ENCODE measurements around the gene UBASH3B. TPM values are rescaled to one million over a fixed set of nuclear protein-coding genes. Genes with fewer than 3 reads are reported as not detected.

The UBASH3B gene
- total RNA-seq, 1 donor from 2014 or later, result 19.3 TPM

GRCh38 chr11:122668562-122669090 lies 13.1 kb downstream of the UBASH3B start:
- no peak for DNase-seq (ENCODE audit: low spot score)
- Mint-ChIP-seq H3K36me3 (ENCODE audit: low read depth) (peaks cover 27% of the 10 kb centered on the region), H3K27me3 (ENCODE audit: low read depth) (peaks cover 2% of the 10 kb centered on the region), H3K4me1 (ENCODE audit: low read depth) (peaks cover 41% of the 10 kb centered on the region), H3K9me3 (peaks cover 11% of the 10 kb centered on the region), H3K27ac (peak overlapping the region; percentile 73), H3K4me3 (ENCODE audit: low read depth) (no peak overlapping the region)
- intact Hi-C loops (cut with micrococcal nuclease), result no loop called here

GRCh38 chr11:122670131-122670530 lies 14.6 kb downstream of the UBASH3B start:
- no peak for DNase-seq (ENCODE audit: low spot score)
- Mint-ChIP-seq H3K4me1 (ENCODE audit: low read depth) (peaks cover 40% of the 10 kb centered on the region), H3K27me3 (ENCODE audit: low read depth) (peaks cover 2% of the 10 kb centered on the region), H3K36me3 (ENCODE audit: low read depth) (peaks cover 27% of the 10 kb centered on the region), H3K4me3 (ENCODE audit: low read depth) (no peak overlapping the region), H3K27ac (no peak overlapping the region), H3K9me3 (peaks cover 11% of the 10 kb centered on the region)
- intact Hi-C loops (cut with micrococcal nuclease), result no loop called here

- H3K27me3 Mint-ChIP-seq (ENCODE audit: low read depth), result peaks cover 2% of the 10 kb centered on the region
- DNase-seq (ENCODE audit: low spot score), result no peak
- H3K4me3 Mint-ChIP-seq (ENCODE audit: low read depth), result no peak overlapping the region
- no peak overlapping the region for H3K27ac Mint-ChIP-seq
- peaks cover 11% of the 10 kb centered on the region for H3K9me3 Mint-ChIP-seq
- intact Hi-C loops (cut with micrococcal nuclease), result no loop called here
- peaks cover 27% of the 10 kb centered on the region for H3K36me3 Mint-ChIP-seq (ENCODE audit: low read depth)
- peaks cover 46% of the 10 kb centered on the region for H3K4me1 Mint-ChIP-seq (ENCODE audit: low read depth)
Measured at GRCh38 chr11:122671400-122671891, 15.9 kb downstream of the UBASH3B start.

GRCh38 chr11:122672892-122673291 lies 17.4 kb downstream of the UBASH3B start:
- Mint-ChIP-seq H3K4me3 (ENCODE audit: low read depth) (no peak overlapping the region), H3K36me3 (ENCODE audit: low read depth) (peaks cover 22% of the 10 kb centered on the region), H3K27ac (no peak overlapping the region), H3K4me1 (ENCODE audit: low read depth) (peaks cover 45% of the 10 kb centered on the region), H3K27me3 (ENCODE audit: low read depth) (peaks cover 2% of the 10 kb centered on the region), H3K9me3 (peaks cover 11% of the 10 kb centered on the region)
- intact Hi-C loops (cut with micrococcal nuclease), result no loop called here
- DNase-seq (ENCODE audit: low spot score), result no peak

GRCh38 chr11:122673701-122674100 lies 18.2 kb downstream of the UBASH3B start:
- intact Hi-C loops (cut with micrococcal nuclease), result loop anchor here (2.0 kb wide), 2 partner anchors 23 to 75 kb away; no protein-coding TSS in a partner anchor
- Mint-ChIP-seq H3K4me1 (ENCODE audit: low read depth) (peaks cover 39% of the 10 kb centered on the region), H3K36me3 (ENCODE audit: low read depth) (peaks cover 22% of the 10 kb centered on the region), H3K9me3 (peaks cover 11% of the 10 kb centered on the region), H3K27me3 (ENCODE audit: low read depth) (peaks cover 2% of the 10 kb centered on the region), H3K4me3 (ENCODE audit: low read depth) (no peak overlapping the region), H3K27ac (no peak overlapping the region)
- DNase-seq (ENCODE audit: low spot score), result no peak

- no peak overlapping the region for H3K27ac Mint-ChIP-seq
- H3K9me3 Mint-ChIP-seq, result no peaks in the 10 kb centered on the region
- H3K27me3 Mint-ChIP-seq (ENCODE audit: low read depth), result peaks cover 2% of the 10 kb centered on the region
- H3K4me1 Mint-ChIP-seq (ENCODE audit: low read depth), result peaks cover 22% of the 10 kb centered on the region
- DNase-seq (ENCODE audit: low spot score), result no peak
- intact Hi-C loops (cut with micrococcal nuclease), result no loop called here
- H3K36me3 Mint-ChIP-seq (ENCODE audit: low read depth), result peaks cover 7% of the 10 kb centered on the region
- H3K4me3 Mint-ChIP-seq (ENCODE audit: low read depth), result no peak overlapping the region
Measured at GRCh38 chr11:122676638-122677037, 21.1 kb downstream of the UBASH3B start.

GRCh38 chr11:122677256-122677655 lies 21.7 kb downstream of the UBASH3B start:
- Mint-ChIP-seq H3K27ac (no peak overlapping the region), H3K27me3 (ENCODE audit: low read depth) (peaks cover 2% of the 10 kb centered on the region), H3K36me3 (ENCODE audit: low read depth) (peaks cover 4% of the 10 kb centered on the region), H3K4me1 (ENCODE audit: low read depth) (peaks cover 25% of the 10 kb centered on the region), H3K9me3 (no peaks in the 10 kb centered on the region), H3K4me3 (ENCODE audit: low read depth) (no peak overlapping the region)
- no peak for DNase-seq (ENCODE audit: low spot score)
- intact Hi-C loops (cut with micrococcal nuclease), result no loop called here

- Mint-ChIP-seq H3K27me3 (ENCODE audit: low read depth) (peaks cover 2% of the 10 kb centered on the region), H3K36me3 (ENCODE audit: low read depth) (no peaks in the 10 kb centered on the region), H3K4me1 (ENCODE audit: low read depth) (peaks cover 22% of the 10 kb centered on the region), H3K9me3 (no peaks in the 10 kb centered on the region), H3K27ac (no peak overlapping the region), H3K4me3 (ENCODE audit: low read depth) (no peak overlapping the region)
- no peak for DNase-seq (ENCODE audit: low spot score)
- intact Hi-C loops (cut with micrococcal nuclease), result no loop called here
Measured at GRCh38 chr11:122678406-122678805, 22.9 kb downstream of the UBASH3B start.

GRCh38 chr11:122679466-122679865 lies 23.9 kb downstream of the UBASH3B start:
- intact Hi-C loops (cut with micrococcal nuclease), result no loop called here
- Mint-ChIP-seq H3K9me3 (no peaks in the 10 kb centered on the region), H3K4me3 (ENCODE audit: low read depth) (no peak overlapping the region), H3K36me3 (ENCODE audit: low read depth) (no peaks in the 10 kb centered on the region), H3K27me3 (ENCODE audit: low read depth) (peaks cover 2% of the 10 kb centered on the region), H3K27ac (no peak overlapping the region), H3K4me1 (ENCODE audit: low read depth) (peaks cover 23% of the 10 kb centered on the region)
- DNase-seq (ENCODE audit: low spot score), result no peak

- intact Hi-C loops (cut with micrococcal nuclease), result no loop called here
- Mint-ChIP-seq H3K4me1 (ENCODE audit: low read depth) (peaks cover 15% of the 10 kb centered on the region), H3K27ac (no peak overlapping the region), H3K9me3 (no peaks in the 10 kb centered on the region), H3K27me3 (ENCODE audit: low read depth) (peaks cover 2% of the 10 kb centered on the region), H3K4me3 (ENCODE audit: low read depth) (no peak overlapping the region), H3K36me3 (ENCODE audit: low read depth) (no peaks in the 10 kb centered on the region)
- DNase-seq (ENCODE audit: low spot score), result no peak
Measured at GRCh38 chr11:122681070-122681469, 25.5 kb downstream of the UBASH3B start.

GRCh38 chr11:122681735-122682134 lies 26.2 kb downstream of the UBASH3B start:
- H3K27me3 Mint-ChIP-seq (ENCODE audit: low read depth), result peaks cover 2% of the 10 kb centered on the region
- H3K9me3 Mint-ChIP-seq, result no peaks in the 10 kb centered on the region
- H3K4me3 Mint-ChIP-seq (ENCODE audit: low read depth), result no peak overlapping the region
- no peak for DNase-seq (ENCODE audit: low spot score)
- H3K36me3 Mint-ChIP-seq (ENCODE audit: low read depth), result no peaks in the 10 kb centered on the region
- peaks cover 12% of the 10 kb centered on the region for H3K4me1 Mint-ChIP-seq (ENCODE audit: low read depth)
- intact Hi-C loops (cut with micrococcal nuclease), result no loop called here
- no peak overlapping the region for H3K27ac Mint-ChIP-seq

GRCh38 chr11:122682464-122682863 lies 26.9 kb downstream of the UBASH3B start:
- H3K36me3 Mint-ChIP-seq (ENCODE audit: low read depth), result no peaks in the 10 kb centered on the region
- DNase-seq (ENCODE audit: low spot score), result no peak
- H3K27me3 Mint-ChIP-seq (ENCODE audit: low read depth), result no peaks in the 10 kb centered on the region
- H3K4me3 Mint-ChIP-seq (ENCODE audit: low read depth), result no peak overlapping the region
- intact Hi-C loops (cut with micrococcal nuclease), result no loop called here
- H3K9me3 Mint-ChIP-seq, result no peaks in the 10 kb centered on the region
- H3K27ac Mint-ChIP-seq, result no peak overlapping the region
- peaks cover 9% of the 10 kb centered on the region for H3K4me1 Mint-ChIP-seq (ENCODE audit: low read depth)

GRCh38 chr11:122685041-122685440 lies 29.5 kb downstream of the UBASH3B start:
- Mint-ChIP-seq H3K36me3 (ENCODE audit: low read depth) (no peaks in the 10 kb centered on the region), H3K27me3 (ENCODE audit: low read depth) (no peaks in the 10 kb centered on the region), H3K9me3 (no peaks in the 10 kb centered on the region), H3K27ac (no peak overlapping the region), H3K4me3 (ENCODE audit: low read depth) (no peak overlapping the region), H3K4me1 (ENCODE audit: low read depth) (peaks cover 16% of the 10 kb centered on the region)
- intact Hi-C loops (cut with micrococcal nuclease), result no loop called here
- DNase-seq (ENCODE audit: low spot score), result no peak

GRCh38 chr11:122686111-122686510 lies 30.6 kb downstream of the UBASH3B start:
- Mint-ChIP-seq H3K4me3 (ENCODE audit: low read depth) (no peak overlapping the region), H3K4me1 (ENCODE audit: low read depth) (peaks cover 25% of the 10 kb centered on the region), H3K9me3 (no peaks in the 10 kb centered on the region), H3K36me3 (ENCODE audit: low read depth) (no peaks in the 10 kb centered on the region), H3K27me3 (ENCODE audit: low read depth) (no peaks in the 10 kb centered on the region), H3K27ac (no peak overlapping the region)
- intact Hi-C loops (cut with micrococcal nuclease), result no loop called here
- DNase-seq (ENCODE audit: low spot score), result no peak
